Measurements from ENCODE around the gene OR4D11.
"Not testable (repeated sequence)": the region's sequence is repeated elsewhere in the genome, so short reads cannot be mapped to it uniquely, and the experiment has no call there.

OR4D11 gene

DNA sequence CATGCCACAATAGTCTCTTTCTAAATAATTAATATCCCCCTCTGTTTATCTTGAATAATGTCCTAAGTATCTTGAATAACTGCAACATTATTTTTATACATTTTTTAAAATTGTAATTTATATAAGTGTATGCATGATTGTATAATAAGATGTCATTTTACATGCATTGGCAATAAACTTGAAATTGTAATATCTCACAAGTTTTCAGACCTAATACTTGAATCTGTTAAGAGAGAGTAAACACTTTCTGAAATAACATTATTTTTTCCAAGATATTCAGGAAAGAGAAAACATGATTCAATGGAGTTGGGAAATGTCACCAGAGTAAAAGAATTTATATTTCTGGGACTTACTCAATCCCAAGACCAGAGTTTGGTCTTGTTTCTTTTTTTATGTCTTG lies at the start of gene OR4D11:
TSS of gene OR4D11 (plus strand) at position 301 of the 400 bp plus-strand sequence. CDS start at position 301, 0 bp downstream.
- no peak for DNase-seq (ENCODE audit: low read depth in 2 of 2)

DNA sequence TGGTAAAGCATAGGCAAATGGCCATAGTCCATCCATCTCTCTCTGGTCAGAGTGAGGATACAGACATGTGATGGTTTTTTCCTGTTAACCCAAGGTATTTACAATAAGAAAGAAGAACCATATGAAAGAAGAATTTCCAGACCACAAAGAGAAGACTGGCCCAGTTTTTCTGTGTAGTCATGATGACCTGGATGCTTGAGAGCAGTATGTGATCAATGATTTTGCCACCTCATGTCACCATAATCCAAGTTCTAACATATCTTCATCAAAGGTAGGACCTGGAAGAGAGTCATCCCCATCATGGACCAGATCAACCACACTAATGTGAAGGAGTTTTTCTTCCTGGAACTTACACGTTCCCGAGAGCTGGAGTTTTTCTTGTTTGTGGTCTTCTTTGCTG lies 46.7 kb upstream of the OR4D11 start, which contains the start of gene OR4D6:
TSS of gene OR4D6 (plus strand) at position 301 of the 400 bp plus-strand sequence. CDS start at position 301, 0 bp downstream.
- DNase-seq (ENCODE audit: low read depth in 2 of 2), result no peak

DNA sequence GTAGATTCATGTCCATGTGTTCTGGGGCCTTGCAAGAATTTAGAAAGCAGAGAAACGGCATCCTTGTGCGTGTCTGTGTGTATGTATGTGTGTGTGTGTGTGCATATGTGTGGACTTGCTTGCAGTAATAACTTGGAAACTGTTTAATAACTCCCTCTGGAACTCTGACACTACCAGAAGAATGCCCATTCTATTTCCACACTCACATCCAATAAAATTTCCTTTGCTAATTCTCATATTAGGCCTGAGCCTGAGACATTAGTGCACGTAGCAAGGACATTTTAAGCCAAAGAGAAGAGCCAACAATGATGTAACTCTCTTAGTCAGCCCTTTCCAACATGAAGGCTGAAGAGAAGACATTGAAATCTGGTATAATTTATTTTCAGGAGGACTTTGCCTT lies 43.5 kb upstream of the OR4D11 start:
- no peak for DNase-seq (ENCODE audit: low read depth in 2 of 2)

DNA sequence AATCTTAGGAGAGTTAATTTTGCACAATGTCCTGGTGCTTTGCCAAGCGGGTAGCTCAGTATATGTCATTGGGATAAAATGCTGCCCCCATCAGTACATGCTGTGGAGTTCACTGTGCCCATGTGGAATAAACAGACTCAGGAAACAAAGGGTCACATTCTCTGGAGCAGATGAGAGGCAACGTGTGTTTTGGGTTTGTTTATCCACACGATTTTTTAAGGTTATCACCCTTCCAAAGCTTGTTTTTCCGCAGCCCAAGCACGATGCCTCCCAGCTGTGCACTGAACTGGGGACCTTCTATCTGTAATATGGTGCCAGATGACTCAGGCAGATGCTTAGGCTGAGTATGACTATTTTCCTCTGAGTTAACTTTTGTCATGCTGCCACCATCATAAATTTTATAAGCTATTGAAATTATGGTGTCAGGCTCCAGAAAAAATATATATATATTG lies 40.2 kb upstream of the OR4D11 start:
- DNase-seq (ENCODE audit: low read depth in 2 of 2), result no peak

DNA sequence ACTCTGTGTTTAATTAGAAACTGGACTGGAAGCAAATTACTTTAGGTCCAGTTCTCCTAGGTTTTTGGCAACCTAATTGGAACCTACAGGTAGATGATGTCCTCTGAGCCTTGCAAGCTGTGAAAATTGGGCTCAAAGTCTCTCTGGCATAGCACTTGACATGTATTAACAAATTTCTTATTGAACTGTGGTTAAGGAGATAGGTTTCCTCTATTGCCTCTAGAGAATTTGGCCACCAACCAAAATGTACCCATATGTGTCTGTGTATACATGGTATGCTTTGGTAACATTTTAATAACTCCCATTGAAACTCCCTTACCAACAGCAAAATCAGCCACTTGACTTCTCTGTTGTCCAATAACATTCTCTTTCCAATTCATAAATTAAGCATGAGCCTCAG lies 30.4 kb upstream of the OR4D11 start, which contains the start of gene OR4D10:
TSS of gene OR4D10 (plus strand) at position 301 of the 400 bp plus-strand sequence. CDS start 4,115 bp downstream, outside the sequence.
- no peak for DNase-seq (ENCODE audit: low read depth in 2 of 2)

DNA sequence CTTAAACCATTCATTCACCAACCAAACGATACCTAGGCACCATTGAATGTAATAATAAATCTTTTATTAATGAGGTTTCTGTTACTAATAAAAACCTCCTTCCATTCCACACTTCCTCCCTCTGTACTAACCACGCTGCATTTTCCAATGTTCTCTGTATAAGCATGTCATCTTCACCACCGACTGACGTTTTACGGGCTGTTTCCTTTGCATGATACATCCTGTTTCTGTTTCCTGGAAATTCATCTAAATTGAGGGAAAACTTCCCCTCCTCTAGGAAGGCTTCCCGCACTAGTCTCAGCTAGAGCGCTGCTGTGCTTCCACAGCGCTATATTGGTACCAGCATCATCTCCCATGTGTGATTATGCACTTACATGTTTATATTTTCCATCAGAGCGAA lies 28.2 kb upstream of the OR4D11 start:
- no peak for DNase-seq (ENCODE audit: low read depth in 2 of 2)

DNA sequence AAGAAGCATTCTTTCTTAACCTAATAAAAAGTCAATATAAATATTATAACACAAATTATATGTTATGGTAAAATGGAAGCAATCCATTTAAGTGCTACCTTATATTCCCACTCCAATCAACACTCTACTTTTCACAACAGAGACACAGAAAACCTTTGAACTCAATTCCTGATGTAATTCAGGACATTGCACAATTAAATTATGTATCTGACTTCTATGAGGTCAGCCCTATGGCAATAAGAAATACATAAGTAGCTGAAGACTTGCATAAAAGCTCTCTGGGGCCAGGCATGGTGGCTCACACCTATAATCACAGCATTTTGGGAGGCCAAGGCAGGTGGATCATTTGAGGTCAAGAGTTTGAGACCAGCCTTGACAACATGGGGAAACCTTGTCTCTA lies 23.5 kb upstream of the OR4D11 start:
- DNase-seq (ENCODE audit: low read depth in 2 of 2), result no peak

DNA sequence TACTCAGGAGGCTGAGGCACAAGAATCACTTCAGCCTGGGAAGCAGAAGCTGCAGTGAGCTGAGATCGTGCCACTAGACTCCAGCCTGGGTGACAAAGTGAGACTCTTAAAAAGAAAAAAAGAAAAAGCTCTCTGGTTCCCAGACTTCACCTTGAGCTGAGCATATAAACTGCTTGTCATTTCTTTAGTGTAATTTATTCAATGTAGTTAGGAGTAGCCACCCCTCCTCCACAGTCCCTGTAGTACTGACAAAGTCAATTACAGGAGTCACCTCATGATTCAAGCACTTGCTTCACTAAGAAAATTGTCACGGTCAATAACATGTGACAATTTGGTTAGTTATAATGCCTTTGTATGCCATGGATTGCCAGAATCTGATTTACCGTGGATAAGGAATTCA lies 23.0 kb upstream of the OR4D11 start:
- DNase-seq (ENCODE audit: low read depth in 2 of 2), result no peak

DNA sequence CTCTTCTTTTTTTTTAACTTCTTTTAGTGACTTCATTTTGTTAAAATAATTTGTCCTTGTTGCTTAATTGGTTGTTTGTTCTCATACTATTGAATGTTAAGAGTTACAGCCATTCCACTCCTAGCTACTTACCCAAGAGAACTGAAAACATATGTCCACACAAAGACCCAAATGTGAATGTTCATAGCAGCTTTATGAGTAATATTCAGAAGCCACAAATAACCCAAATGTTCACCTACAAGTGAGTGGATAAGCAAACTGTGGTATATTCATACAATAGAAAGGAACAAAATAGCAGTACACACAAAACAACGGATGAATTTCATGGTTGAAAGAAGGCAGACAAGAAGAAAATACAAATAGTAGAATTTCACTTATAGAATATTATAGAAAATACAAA lies 1.4 kb upstream of the OR4D11 start:
- DNase-seq (ENCODE audit: low read depth in 2 of 2), result no peak

DNA sequence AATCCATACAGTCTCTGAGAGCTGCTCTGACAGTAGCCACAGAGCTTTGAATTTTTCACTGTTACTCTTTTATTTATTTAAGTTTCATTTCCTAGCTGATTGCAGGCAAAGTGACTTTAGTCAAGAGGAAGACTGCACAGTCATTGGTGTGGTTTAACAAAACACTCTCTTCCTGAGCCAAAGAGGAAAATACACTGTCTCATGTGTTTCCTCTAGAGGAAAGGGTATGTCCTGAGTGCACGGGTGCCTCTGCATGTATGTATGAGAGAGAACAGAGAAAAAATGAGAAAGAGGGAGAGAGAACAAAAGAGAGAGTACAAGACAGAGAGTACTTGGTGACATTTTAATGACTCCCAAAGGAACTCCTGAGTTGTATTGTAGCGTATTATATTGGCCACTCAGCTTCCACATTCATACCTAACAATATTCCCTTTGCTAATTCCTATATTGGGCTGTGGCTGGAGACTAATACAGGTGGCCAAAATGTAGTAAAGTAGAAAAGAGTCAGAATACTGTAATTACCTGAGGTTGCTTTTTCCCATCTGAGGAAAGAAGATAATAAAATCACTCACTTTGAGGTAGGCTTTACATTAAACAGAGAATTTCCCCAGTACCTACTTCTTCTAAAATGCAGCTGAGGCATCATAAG lies 7.7 kb downstream of the OR4D11 start, which contains the start of gene OR4D9:
TSS of gene OR4D9 (plus strand) at position 599 of the 649 bp plus-strand sequence. CDS start 3,374 bp downstream, outside the sequence.
- DNase-seq (ENCODE audit: low read depth in 2 of 2), result no peak

DNA sequence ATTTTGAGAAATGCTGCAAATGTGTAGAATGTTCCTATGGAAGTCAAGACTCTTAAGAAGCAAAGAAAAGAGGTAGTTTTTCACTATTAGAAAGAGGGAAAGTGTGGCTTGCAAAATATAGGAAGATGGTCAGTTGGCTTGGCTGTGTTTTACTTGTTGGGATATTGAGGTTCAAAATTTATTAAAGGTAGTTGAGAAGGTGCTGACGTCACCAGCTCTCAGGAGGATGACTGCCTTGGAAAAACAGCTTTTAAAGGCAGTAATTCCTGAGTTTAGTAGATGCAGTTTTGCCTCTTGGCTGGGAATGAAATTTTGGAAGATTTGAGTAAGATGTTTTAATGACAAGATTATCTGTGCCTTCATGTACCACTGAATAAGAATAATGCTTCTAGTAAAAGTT lies 8.3 kb downstream of the OR4D11 start:
- DNase-seq (ENCODE audit: low read depth in 2 of 2), result no peak

DNA sequence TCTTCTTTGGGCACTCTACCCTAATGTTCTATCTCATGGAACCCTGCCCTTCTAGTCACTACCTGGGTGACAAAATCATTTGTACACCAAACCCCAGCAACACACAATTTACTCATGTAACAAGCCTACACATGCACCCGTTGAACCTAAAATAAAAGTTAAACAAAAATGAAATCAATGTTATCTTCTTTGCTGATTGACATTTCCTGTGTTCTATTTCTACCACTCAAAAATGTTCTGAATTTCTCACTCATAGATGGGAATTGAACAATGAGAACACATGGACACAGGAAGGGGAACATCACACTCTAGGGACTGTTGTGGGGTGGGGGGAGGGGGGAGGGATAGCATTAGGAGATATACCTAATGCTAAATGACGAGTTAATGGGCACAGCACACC lies 16.8 kb downstream of the OR4D11 start:
- not testable (repeated sequence) for DNase-seq (ENCODE audit: low read depth in 2 of 2)

DNA sequence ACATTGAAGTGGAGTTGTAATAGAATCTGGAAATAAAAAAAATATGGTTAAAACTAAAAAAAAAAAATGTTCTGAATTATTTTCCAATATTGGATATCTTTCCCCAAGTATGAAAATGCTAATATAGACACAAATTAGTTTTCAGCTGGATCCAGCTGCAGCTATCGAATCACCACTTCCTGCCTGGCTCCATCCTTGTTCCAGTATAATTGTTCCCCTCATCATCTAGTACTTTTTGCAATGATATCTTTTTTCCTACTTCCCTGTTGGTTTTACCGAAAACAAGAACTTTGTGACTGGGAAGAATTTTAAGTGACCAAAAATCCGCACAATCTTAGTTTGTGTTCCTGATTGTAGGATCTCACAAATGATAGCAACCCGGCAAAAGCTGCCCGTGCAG lies 17.4 kb downstream of the OR4D11 start:
- DNase-seq (ENCODE audit: low read depth in 2 of 2), result no peak

DNA sequence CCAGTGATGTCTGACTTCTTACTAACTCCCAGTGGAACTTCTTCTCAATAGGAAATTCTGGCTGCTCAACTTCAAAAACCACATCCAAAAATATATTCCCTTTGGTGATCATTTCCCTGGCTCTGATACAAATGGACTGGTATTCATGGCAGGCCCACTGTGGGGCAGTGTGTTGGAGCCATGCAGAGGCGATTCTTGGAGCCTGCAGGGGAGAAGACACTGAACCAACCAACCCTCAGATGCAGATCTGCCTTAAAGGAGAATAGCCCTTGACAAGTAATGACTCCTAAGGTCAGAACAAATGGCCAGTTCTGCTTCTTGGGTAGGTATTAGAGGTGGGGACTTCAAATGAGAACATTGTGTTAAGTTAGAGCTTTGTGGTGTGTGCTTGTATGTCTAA lies 20.2 kb downstream of the OR4D11 start:
- no peak for DNase-seq (ENCODE audit: low read depth in 2 of 2)

DNA sequence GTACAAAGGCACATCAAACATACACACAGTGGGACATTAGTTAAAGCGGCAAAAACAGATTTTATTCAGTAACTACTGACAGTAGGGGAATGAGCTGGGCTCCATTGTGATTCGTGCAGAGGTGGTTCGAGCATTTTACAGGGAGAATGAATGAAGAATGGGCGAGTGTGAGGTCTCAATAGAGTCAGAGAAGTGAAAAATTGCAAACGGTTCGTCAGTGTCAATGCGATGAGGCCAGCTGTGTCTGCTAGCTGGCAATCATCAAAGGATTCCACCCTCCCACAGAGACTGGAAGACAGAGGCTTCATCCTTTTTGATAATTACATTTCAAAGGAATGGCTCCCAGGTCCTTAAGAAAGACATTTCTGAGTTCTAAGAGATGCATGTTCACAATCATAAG lies 25.3 kb downstream of the OR4D11 start:
- DNase-seq (ENCODE audit: low read depth in 2 of 2), result no peak

DNA sequence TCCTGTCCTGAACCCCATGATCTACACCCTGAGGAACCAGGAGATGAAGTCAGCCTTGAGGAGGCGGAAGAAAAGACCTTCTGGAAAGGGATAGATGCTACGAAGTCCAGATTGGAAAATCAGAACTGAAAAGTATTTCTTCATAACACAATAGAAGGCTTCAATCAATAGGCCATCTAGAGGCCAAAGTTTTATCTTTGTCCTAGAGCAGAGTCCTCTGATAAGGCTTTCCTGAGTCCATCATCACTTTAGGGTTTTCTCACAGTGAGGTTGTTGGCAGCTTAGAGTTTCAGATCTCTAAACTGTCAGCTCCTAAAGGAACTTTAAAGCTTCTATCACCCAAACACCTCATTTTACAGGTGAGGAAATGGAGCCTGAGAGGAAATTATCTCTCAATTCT lies 29.2 kb downstream of the OR4D11 start:
- no peak for DNase-seq (ENCODE audit: low read depth in 2 of 2)

DNA sequence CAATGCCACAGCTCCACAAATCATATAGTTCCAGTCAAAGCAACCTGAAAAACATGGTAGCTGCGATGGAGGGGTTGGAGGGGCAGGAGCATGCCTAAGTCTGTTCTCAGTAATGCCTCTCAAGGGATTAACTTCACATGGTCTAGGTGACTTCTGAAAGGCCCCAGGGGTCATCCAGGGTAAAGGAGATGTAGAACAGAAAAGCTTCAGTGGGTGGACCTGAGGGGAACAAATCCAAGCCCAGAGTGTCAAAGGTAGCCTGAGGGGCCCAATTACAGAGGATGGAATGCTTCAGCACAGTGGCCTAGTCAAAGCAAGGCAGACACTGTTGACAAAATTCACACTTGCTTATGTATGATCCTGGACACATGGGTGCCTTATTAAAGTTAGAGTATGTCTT lies 31.3 kb downstream of the OR4D11 start:
- DNase-seq (ENCODE audit: low read depth in 2 of 2), result no peak

DNA sequence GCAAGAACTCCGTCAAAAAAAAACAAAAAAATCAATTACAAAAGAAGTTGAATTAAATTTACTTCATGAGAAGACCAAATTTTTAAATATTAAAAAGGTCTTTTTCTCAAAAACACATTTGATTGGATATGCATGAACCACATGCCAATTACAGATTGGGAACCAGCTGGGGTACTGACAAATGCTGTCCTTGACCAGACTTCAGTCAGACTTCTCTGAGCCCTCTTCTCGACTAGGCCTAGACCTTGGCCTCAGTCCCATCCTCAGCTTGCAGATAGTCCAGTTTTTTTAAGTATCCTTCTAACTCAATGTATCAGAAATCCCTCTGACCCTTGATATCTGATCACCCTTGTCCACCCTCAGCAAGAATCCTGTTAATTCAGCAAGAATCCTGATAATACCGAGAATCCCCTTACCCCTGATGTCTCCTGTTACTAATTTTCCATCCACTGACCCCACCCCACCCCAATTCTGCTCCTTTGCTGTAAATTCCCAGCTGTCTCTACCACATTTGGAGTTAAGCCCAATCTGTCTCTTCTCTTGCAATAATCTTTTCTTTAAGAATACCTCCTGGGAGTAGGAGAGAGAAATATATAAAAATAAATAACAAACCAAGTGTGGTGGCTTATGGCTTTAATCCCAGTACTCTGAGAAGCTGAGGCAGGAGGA lies 38.9 kb downstream of the OR4D11 start:
- DNase-seq (ENCODE audit: low read depth in 2 of 2), result no peak

DNA sequence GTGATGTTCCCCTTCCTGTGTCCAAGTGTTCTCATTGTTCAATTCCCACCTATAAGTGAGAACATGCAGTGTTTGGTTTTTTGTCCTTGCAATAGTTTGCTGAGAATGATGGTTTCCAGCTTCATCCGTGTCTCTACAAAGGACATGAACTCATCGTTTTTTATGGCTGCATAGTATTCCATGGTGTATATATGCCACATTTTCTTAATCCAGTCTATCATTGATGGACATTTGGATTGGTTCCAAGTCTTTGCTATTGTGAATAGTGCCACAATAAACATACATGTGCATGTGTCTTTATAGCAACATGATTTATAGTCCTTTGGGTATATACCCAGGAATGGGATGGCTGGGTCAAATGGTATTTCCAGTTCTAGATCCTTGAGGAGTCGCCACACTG lies 40.3 kb downstream of the OR4D11 start:
- DNase-seq (ENCODE audit: low read depth in 2 of 2), result not testable (repeated sequence)

DNA sequence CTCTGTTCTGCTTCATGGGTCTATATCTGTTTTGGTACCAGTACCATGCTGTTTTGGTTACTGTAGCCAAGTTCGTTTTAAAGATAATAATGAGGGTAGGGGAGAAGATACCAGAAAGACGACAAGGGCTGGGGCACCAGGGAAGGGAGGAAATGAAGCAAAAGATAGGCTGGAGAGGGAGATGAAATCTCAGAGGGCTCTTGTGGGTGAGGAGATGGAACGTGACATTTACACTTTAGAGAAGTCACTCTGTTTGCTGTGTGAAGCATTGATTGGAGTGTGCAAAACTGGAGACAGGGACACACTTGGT lies 41.4 kb downstream of the OR4D11 start:
- no peak for DNase-seq (ENCODE audit: low read depth in 2 of 2)

DNA sequence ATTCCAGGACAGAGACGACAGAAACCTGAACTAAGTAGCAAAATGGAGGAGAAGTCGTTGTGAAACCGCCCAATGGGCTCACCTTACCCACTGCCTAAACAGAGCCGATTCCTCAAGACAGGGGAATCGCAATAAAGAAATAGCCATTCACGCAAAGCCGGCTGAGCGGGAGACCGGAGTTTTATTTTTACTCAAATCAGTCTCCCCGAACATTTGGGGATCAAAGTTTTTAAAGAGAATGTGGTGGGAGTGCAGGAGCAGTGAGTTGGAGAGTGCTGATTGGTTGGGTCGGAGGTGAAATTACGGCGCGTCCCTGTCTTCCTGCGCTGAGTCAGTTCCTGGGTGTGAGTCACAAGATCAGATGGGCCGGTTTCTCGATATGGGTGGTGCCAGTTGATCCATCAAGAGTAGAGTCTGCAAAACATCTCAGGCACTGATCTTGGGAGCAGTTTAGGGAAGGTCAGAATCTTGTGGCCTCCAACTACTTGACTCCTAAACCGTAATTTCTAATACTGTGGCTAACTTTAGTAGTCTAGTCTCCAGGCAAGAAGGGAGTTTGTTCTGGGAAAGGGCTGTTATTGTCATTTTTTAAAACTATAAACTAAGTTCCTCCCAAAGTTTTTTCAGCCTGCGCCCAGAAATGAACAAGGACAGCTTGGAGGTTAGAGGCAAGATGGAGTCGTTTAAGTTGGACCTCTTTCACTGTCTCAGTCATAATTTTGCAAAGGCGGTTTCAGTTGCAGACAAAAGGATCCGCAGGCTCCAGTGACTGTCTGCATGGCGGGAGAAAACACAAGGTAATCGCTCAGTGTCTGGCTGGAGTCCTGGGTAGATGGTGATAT lies 42.0 kb downstream of the OR4D11 start:
- DNase-seq (ENCODE audit: low read depth in 2 of 2), result no peak

DNA sequence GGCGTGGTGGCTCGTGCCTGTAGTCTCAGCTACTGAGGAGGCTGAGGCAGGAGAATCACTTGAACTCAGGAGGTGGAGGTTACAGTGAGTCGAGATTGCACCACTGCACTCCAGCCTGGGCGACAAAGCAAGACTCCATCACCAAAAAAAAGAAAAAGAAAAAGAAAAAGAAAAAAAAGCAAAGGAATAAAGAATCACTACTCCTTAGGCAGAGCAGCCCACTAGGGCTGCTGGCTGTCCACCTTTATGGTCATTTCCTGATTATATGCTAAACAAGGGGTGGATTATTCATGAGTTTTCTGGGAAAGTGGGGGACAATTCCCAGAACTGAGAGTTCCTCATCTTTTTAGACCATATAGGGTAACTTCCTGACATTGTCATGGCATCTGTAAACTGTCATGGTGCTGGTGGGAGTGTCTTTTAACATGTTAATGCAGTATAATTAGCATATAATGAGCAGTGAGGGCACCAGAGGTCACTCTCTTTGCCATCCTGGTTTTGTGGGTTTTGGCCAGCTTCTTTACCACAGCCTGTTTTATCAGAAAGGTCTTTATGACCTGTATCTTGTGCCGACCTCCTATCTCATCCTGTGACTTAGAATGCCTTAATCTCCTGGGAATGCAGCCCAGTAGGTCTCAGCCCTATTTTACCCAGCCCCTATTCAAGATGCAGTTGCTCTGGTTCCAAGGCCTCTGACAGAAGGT lies 44.4 kb downstream of the OR4D11 start:
- DNase-seq (ENCODE audit: low read depth in 2 of 2), result not testable (repeated sequence)
